Hematopoietic multipotent progenitor cell treated with erythropoietin and hydrocortisone succinate and interleukin-3 and kit ligand, for 17 days (in vitro differentiated cells): Measurements from ENCODE around the gene IRF9.
A peak's percentile ranks its signal among the peaks of the same experiment; 100 is the strongest.

ENCODE experiments used
- DNase-seq: peaks from one replicate; pipeline ENCODE4 v3.0.0-alpha.2; 2015; ENCODE audit warnings: low spot score

The IRF9 gene

GRCh38 chr14:24132061-24132685 lies 28.9 kb upstream of the IRF9 start:
- no peak for DNase-seq

GRCh38 chr14:24132976-24133375 lies 28.1 kb upstream of the IRF9 start:
- DNase-seq, result no peak

- peak; percentile 32 for DNase-seq
These were observed 27.3 kb upstream of the IRF9 start for GRCh38 chr14:24133735-24134134.

- DNase-seq, result no peak
These were observed 25.6 kb upstream of the IRF9 start for GRCh38 chr14:24135584-24135833.

GRCh38 chr14:24135834-24136683 lies 25.0 kb upstream of the IRF9 start, which contains the start of gene PSME1:
PSME1 (plus strand) TSS chr14:24136194; CDS start chr14:24136263, 69 bp downstream.
- DNase-seq, result peak; percentile 96

- no peak for DNase-seq
These were observed 24.2 kb upstream of the IRF9 start for GRCh38 chr14:24136684-24137528.

GRCh38 chr14:24137529-24138395 lies 23.3 kb upstream of the IRF9 start:
- no peak for DNase-seq

GRCh38 chr14:24138396-24139271 lies 22.4 kb upstream of the IRF9 start:
- DNase-seq, result no peak

GRCh38 chr14:24139272-24139934 lies 21.7 kb upstream of the IRF9 start:
- no peak for DNase-seq

- DNase-seq, result peak; percentile 98
These were observed 19.8 kb upstream of the IRF9 start, which contains the start of gene EMC9 for GRCh38 chr14:24141097-24141880. EMC9 (minus strand) TSS chr14:24141591; CDS start chr14:24141304, 287 bp downstream.

- DNase-seq, result no peak
These were observed 17.6 kb upstream of the IRF9 start for GRCh38 chr14:24143511-24143910.

GRCh38 chr14:24144451-24144850 lies 16.6 kb upstream of the IRF9 start:
- no peak for DNase-seq

GRCh38 chr14:24145219-24145618 lies 15.8 kb upstream of the IRF9 start:
- no peak for DNase-seq

- no peak for DNase-seq
These were observed 15.2 kb upstream of the IRF9 start for GRCh38 chr14:24145690-24146452.

- DNase-seq, result peak; percentile 85
These were observed 14.6 kb upstream of the IRF9 start, which contains the start of gene PSME2 for GRCh38 chr14:24146453-24146977. PSME2 (minus strand) TSS chr14:24146610; CDS start chr14:24146581, 29 bp downstream.

- peak; percentile 98 for DNase-seq
These were observed 13.9 kb upstream of the IRF9 start, which contains the start of gene RNF31 for GRCh38 chr14:24146978-24147760. RNF31 (plus strand) TSS chr14:24147498; CDS start chr14:24147699, 201 bp downstream.

- no peak for DNase-seq
These were observed 13.2 kb upstream of the IRF9 start for GRCh38 chr14:24147761-24148428.
